ENCODE data around the gene TMC6.

GRCh38 chr17:78125976-78126894, 2.3 kb downstream of the TMC6 start:
- TF ChIP-seq CTCF (conservative IDR thresholded peaks at IDR 0.05; ENCODE audit: low read length): no peak
- TF ChIP-seq EZH2phosphoT487 (IDR thresholded peaks at IDR 0.05; ENCODE audit: borderline replicate concordance): no peak

All from Loucy (cell line).